Astrocyte of the spinal cord (primary cell): ENCODE data around the gene ENTPD7.
A peak's percentile ranks its signal among the peaks of the same experiment; 100 is the strongest.
"Not testable (repeated sequence)": the region's sequence is repeated elsewhere in the genome, so short reads cannot be mapped to it uniquely, and the experiment has no call there.

ENCODE experiments used
- DNase-seq: peaks from one replicate; pipeline ENCODE4 v3.0.0; 2011; ENCODE audit warnings: low read depth, low spot score
- H3K4me3 ChIP-seq: 2 replicates; pipeline ENCODE4 v1.5.1; 2011; ENCODE audit warnings: low read depth, mild to moderate bottlenecking, low read length, moderate library complexity
- CTCF ChIP-seq: IDR thresholded peaks from 2 replicates; pipeline ENCODE4 v1.5.1; 2012; ENCODE audit warnings: low read depth, mild to moderate bottlenecking, low read length, inconsistent platforms
- in situ Hi-C: cut with HindIII; loops from 2 replicates; pipeline ENCODE4 v1.10.0; 2017; ENCODE audit warnings: low sequenced_read_pairs

ENTPD7 gene

DNA sequence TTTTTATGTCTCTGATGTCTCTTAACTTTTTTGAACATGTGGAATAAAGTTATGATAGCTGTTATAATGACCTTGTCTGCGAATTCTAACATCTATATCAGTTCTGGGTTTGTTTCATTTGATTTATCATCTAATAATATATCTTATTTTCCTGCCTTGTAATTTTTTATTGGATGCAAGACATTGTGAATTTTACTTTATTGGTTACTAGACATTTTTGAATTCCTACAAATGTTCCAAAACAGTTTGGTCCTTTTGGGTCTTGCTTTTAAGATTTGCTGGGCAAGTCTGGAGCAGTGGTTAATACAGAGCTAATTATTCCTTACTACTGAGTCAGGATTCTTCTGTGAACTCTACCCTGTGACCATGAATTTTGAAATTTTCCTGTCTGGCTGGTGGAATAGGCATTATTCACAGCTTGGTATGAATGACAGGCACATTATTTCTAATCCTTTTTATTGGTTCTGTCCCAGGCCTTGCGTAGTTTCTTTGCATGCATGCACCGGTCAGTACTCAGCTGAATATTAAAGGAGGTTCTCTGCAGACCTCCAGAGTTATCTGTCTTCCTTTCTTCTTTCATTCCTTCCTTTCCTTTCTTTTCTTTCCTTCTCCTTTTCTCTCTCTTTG, 81.7 kb downstream of the ENTPD7 start:
- in situ Hi-C loops = no loop called here
- no peak for DNase-seq
- H3K4me3 ChIP-seq = no peak overlapping the region
- no peak for TF ChIP-seq CTCF

- no peak for DNase-seq
- no peak overlapping the region for H3K4me3 ChIP-seq
- in situ Hi-C loops = no loop called here
- TF ChIP-seq CTCF = no peak
Observed at GRCh38 chr10:99742254-99742653, 82.9 kb downstream of the ENTPD7 start.

- in situ Hi-C loops = no loop called here
- DNase-seq = peak; percentile 9
- no peak overlapping the region for H3K4me3 ChIP-seq
- no peak for TF ChIP-seq CTCF
Observed at GRCh38 chr10:99742701-99743100, 83.4 kb downstream of the ENTPD7 start.

GRCh38 chr10:99743841-99744240, 84.5 kb downstream of the ENTPD7 start:
- in situ Hi-C loops = no loop called here
- no peak for DNase-seq
- TF ChIP-seq CTCF = no peak
- no peak overlapping the region for H3K4me3 ChIP-seq

DNA sequence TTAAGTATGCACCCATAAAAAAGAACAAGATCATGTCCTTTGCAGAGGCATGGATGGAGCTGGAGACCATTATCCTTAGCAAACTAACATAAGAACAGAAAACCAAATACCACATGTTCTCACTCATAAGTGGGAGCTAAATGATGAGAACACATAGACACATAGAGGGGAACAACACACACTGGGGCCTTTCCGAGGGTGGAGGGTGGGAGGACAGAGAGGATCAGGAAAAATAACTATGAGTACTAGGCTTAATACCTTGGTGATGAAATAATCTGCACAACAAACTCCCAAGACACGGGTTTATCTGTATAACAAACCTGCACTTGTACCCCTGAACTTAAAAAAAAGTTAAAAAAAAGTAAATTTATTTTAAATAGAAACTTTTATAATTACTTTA, 86.9 kb downstream of the ENTPD7 start:
- H3K4me3 ChIP-seq, DNase-seq, in situ Hi-C loops: not testable (repeated sequence)

DNA sequence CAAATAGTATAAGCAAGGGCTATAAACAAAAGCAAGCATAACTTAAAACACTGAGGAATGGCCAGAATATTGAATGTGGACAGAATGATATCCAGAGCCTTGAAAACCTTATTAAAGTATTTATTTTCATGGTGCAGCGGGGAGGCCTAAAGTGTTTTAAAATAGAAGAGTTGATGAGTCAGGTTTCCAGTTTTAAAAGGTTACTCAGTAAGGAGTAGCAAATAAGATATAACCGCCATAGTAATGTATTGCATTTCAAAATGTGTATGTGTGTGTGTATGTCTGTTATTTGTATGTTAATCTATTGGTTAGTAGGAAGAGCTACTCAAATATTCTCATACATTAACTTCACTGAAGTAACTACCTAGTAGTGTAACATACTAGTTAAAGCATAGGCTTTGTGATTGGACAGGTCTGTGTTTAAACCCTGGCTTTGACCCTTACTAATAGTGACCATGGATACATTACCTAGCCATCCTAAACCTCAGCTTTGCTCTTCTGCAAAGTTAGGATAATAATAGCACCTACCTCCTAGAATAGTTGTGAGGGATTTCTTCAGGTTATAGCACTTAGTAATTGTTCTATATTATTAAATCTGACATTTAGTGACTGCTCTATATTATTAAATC, 89.6 kb downstream of the ENTPD7 start:
- no peak for DNase-seq
- TF ChIP-seq CTCF = no peak
- in situ Hi-C loops = no loop called here
- H3K4me3 ChIP-seq = no peak overlapping the region

GRCh38 chr10:99750641-99751040, 91.3 kb downstream of the ENTPD7 start:
- DNase-seq = no peak
- TF ChIP-seq CTCF = no peak
- in situ Hi-C loops = no loop called here
- H3K4me3 ChIP-seq = no peak overlapping the region
